GM18520 (cell line): Measurements from ENCODE around the gene SETD3.

Experiments used
- ATAC-seq: cut with Tn5 transposase; IDR thresholded peaks from one replicate; pipeline ENCODE4 v1.9.1; 2021; ENCODE audit not compliant: unreplicated experiment

SETD3 gene

DNA sequence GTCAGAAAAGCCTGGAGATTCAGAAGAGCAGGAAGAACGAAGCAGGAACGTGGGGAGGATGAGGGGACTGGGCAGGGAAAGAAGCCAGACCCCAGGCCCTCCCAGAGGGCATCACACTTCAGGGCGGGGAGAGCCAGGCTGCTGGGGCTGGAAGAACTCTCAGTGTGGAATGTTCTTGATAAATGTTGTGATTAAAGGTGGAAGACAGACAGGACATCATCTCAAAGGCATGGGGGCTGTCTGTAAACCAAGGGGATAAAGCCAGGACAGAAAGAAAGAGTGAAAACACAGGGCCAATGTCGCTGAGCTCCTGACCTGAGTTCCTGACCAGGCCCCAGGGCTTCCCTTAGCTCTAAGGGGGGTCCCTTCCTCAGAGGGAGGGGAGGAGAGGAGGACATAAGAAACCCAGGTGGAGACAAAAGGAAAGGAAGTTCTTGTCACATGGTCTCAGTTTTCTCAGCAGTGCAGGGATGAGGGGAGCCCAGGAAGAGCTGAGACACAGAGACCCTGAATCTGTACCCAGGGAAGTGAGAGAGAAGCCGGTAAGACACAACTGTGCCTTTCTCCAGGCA is 56.3 kb downstream of the SETD3 start:
- ATAC-seq = no peak

DNA sequence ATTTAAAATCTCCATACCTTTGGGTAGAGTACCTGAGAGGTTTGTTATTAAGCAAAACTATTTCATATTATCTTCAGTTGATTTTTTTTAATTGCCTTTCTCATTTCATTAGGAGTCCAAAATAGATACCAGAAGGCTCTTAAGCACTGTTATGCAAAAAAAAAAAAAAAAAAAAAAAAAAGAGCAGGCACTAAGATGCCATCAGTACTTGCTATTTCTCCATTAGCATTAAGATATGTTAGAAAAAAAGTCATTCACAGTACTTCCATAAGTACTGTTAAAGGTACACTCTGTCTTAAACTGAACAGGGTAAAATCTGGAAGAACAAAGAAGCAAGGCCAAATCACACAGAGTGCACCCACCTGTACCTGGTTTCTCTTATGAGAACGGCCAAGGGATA is 57.2 kb downstream of the SETD3 start:
- no peak for ATAC-seq

DNA sequence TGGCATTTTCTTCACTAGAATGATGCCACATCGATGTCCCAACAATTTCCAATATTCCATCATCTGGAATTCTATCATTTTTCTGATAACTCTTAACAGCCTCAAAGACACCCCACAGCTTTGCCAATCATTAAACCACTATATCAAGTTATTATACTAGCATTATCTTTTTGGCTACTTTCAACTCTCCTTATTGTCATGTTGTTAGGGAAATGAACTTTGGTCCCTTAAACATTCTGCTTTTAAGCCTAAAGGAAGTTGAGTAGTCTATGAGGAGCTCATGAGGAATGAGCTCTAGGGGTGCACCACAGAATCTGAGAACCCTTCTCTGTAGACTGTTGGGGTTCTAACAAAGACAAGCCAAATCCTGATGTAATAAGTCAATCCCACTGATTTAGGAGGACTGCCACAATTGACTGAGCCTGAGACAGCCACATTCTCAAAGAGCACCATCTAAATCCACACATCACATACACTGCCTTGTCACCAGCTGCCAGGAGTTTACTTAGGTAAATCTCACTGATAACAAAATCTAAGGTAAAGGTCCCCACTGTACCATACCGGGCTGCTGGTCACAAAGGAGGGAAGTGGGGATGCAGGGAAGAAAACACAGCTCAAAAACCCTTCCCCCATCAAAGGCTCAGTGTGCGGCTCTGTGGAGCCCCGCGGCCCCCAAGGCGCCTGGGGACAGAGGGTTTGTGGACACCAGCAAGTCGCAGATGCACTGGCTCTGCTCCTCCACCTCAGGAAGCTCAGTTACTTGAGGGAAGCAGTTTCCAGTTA is 58.2 kb downstream of the SETD3 start:
- ATAC-seq = no peak

DNA sequence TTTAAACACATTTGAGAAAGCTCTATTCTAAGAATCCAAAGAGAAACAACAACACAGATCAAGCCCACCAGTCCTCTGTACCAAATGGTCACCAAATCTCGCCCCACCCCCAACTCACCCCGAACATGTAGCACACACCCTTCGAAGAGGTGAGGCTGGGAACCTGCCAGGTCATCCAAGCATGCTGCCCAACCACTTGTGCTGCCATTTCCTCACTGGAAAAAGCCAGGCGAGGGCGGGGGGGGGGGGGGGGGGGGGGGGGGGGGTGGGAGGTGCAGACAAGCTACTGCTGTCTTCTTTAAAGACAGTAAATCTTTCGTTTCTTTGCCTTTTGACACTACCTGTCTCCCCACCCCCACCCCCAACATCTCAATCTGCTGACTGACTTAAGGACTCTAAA is 59.9 kb downstream of the SETD3 start:
- ATAC-seq = no peak

DNA sequence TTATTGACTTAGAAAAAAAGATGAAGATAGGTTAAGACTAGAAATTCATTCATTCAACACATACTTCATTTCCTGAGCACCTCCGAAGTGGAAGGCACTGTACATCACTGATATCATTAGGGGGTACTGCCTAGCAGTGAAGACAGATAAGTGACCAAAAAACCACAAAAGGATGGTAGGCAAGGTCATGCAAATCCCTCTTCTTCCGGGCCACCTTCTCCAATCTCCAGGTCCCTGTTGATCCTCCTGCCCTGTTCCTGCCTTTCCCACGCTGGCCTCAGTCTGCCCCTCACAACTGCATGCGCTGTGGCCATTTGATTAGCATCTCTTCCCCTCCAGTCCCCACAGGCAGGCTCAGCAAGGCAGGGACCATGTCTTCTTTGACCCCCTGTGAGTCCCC is 60.8 kb downstream of the SETD3 start:
- no peak for ATAC-seq

DNA sequence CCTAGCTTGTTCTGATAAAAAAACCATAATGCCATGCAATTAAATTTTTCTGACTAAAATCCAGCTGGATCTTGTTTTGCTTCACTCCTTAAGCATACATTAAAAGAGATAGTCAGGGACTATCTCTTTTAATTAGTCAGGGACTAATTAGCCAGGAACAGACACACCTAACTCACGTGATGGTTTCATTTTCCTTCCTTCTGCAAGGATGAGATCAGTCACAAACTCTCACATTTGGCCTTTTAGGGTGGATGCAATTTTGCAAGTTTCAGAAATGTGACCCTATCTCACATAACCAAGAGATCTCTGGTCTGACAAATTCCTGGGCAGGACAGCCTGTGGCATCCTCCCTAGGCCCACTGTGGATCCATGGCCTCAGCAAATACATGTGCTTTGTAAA is 62.4 kb downstream of the SETD3 start:
- ATAC-seq = no peak

DNA sequence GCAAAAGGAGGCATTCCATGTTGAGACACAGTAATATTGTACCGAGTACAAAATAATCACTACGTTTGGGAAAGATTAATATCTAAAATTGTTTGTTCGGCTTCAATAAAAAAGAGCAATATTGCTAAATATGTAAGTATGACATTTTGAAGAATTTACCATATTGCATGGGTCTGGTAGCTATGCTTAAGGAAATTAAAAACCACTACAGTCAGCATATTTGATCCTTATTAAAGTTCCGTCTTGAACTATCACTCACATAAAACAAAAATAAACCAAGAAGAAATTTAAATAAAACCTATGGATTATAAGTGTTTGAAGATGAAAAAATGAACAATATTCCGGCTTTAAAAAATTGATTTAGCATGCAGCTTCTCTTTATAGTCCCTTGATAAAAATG is 63.8 kb downstream of the SETD3 start:
- ATAC-seq = no peak

DNA sequence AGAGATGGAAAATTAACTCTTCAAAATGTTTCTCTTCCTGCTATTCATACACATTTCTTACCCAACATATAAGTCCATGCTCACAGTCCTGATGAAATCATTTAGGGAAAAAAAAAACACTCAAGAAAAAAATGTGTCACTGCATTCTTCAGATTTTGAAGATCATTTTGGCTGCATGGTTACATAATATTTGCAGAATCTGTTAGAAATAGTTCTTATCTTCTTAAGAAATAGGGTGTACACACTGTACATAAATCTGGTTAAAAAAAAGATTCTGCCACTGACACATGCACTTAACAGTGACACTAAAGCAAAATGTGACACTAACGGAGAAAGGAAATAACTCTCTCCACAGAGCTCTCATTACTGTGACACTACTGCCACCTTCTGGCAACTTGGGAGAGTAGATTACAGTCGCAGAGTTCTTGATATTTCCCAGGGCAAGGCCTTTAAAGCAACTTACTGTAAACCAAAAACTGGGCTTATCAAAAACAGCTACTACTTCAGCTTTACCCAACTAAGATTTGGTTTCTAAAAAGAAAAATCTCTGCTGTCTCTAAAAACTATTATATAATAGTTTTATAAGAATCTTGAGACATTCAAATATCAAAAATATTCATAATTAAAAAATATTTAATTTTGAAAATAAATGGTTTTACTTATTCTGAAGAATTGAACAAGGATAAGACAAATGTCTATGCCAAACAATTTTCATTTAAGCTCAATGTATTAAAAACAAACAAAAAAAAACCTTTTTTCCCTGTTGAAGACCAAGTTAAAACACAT is 65.0 kb downstream of the SETD3 start:
- peak; percentile 94 for ATAC-seq

DNA sequence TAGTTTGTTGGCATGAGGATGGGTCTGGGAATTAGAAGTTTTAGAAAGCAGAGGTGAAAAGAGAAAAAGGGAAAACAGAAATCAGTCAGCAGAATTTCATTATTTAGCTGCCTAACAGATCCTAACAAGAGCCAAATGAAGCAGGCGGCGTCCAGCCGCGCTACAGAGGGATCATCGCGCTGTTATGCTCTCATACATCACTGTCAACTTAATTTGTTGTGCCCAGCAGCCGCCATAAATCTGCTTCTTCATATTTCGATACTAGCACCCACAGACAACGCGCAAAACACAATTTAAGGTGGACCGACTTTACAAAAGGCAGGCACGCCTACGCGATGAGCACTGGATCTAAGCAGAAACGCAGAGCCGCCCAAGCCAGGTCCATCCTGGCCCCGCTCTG is 66.7 kb downstream of the SETD3 start:
- no peak for ATAC-seq

DNA sequence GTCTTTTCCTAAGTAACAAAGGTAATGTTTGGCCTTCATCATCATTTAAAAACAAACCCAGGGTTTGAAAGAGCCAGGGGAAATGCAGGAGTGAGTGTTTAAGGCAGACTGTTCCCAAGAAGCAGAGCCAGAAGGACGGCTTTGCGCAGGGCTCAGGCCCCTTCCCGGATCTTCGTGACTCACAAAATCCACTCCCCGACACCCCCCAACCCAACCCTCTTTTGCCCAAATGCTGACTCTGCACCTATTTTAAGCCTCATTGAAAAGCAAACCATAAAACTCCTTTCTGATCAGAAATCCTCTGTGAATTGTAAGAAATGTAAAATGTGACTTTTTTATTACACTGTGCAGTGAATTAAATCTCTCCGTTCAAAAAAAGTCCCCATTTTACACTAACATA is 67.5 kb downstream of the SETD3 start:
- no peak for ATAC-seq

DNA sequence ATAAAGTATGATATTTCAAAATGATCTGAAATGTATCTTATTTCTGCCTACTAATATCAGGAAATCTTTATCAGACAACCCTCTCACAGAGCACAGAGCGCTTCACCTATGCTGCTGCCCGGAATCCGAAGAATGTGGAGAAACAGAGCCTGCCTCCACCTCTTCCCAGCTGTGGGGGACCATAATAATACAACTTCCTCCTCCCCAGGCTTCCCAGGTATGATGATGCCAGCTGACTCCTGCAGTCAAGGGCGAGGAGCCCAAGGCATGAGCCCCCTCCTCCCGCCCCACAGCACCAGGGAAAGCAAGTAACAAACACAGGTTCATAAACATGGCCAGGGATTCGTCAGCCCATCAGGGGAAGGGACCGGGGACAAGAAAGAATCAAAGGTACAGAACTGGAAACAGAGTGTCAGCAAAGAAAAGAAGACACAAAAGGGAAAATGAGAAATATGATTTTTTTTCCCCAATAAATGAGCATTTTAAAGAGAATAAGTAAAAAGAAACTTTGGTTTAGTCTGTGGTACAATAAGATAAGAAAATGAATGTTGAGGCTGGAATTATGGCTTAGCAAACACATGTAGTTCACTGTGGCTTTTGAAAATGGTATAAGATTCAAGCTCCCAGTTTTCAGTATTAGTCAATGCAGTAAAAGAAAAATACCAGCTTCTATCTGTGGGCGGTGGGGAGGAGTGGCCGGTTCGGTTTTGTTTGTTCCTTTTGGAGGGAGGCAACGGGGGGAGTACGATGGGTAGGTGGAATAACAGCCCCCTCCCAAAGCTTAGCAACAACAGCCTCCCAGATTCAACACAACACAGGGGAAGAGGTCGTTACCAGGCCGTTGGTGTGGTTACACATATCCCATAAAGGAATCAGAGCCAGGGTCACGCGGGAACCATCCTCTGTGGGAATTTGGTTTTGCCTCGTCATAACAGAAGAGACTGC is 68.3 kb downstream of the SETD3 start:
- ATAC-seq = no peak

DNA sequence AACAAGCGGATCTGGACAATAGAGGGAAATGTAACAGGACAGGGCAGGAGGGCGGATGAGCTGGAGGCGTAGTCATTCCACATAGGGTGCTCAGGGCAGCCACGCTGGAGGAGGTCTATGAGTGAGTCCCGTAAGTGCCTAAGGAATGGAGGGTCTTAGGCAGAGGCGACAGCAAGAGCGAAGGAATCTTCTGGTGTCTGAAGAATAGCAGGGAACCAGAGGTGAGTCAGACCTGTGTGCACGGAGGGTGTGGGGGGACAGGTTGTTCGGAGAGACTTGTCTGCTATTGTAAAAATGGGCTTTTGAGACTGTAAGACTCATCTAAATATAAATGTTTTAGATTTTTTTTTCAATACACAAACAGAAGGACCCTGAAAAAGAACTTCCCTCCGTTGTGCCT is 70.6 kb downstream of the SETD3 start:
- no peak for ATAC-seq

DNA sequence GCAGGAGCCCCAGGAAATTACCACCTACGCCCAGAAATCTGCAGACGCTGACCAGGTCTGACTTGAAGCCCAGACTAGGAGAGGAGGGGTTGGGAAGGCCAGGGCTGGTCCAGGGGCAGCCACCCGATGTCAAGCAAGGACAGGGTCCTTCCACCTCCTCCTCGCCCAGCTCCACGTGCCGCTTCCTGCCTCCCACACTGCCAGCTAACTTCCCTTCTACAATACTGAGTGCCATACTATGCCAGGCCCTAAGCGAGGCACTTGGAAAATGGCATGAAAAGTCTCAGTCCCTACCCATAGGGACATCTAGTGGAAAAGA is 71.7 kb downstream of the SETD3 start:
- no peak for ATAC-seq

DNA sequence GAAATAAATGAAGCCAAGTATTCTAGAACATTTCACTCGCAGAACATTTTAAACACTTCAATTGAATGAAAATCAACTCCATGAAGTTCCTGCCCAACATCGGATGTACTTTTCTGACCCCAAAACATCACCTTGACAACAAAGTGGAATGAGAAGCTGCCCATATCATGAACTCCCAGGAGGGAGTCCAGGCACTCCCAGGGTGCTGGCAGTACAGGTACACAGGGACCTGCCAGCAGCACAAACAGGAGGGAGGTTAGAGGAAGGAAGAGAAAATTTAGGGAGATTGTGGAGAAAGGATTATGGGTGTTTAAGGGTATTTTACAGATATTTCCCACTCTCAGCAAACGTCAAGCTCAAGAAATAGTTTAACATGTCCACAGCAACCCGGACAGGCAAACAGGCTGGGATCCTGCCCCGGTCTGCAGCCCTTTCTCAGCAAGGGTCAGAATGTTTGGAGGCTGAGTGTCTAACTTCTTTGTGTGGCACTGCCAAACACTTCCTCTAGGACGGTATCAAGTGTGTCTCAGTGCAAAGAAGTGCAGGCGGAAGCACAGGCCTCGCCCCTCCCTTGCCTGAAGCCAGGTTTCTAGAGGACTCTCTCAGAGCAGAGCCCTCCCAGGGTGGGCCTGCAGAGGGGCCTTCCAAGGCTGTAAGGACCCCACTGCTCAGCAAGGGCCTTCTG is 72.2 kb downstream of the SETD3 start:
- no peak for ATAC-seq

DNA sequence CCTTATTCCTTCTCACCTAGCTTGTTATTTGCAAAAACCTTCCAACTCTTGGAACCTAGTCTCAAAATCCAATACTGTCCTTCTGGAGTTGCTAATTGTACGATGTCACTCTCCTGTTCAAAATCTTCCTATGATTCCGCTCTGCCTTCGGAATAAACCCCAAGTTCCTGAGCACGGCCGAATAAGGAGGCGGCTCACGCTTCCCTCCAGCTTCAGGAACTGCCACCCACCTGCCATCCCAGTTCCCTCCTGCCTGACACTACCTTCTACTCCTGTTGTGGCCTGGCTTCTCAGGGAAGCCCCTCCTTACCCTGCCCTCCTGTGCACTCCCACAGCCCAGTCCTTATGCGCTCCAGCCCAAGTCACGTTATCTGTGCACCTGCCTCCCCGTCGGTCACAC is 73.2 kb downstream of the SETD3 start:
- ATAC-seq = no peak

DNA sequence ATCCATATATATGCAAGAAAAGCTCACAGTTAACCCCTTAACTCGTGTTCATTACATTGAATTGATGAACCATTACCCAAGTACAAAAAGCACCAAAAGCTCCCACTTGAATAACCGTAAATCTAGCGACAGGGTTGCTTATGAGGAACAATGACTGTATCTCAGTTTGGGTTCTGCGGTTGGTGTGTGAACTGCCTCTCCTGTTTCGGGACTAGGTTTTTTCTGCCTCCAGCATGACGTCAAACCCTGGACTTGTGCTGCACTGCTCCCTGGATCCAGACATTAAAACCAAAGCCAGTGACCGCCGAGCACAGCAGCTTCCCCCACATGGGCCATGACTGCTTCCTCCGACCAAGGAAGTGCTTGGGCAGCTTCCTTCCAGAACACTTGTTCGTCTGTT is 77.7 kb downstream of the SETD3 start:
- ATAC-seq = no peak

DNA sequence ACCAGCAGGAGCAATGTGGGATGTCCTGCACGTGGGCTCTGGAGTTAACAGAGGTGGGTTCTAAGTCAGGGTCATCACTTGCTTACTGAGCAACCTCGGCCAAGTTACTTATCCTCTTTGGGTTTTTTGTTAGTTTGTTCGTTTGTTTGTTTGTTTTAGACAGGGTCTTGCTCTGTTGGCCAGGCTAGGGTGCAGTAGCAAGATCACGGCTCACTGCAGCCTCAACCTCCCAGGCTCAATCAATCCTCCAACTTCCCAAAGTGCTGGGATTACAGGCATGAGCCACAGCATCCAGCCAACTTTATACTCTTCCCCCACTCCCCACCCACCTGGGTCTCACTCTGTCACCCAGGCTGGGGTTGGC is 78.4 kb downstream of the SETD3 start:
- ATAC-seq = no peak

DNA sequence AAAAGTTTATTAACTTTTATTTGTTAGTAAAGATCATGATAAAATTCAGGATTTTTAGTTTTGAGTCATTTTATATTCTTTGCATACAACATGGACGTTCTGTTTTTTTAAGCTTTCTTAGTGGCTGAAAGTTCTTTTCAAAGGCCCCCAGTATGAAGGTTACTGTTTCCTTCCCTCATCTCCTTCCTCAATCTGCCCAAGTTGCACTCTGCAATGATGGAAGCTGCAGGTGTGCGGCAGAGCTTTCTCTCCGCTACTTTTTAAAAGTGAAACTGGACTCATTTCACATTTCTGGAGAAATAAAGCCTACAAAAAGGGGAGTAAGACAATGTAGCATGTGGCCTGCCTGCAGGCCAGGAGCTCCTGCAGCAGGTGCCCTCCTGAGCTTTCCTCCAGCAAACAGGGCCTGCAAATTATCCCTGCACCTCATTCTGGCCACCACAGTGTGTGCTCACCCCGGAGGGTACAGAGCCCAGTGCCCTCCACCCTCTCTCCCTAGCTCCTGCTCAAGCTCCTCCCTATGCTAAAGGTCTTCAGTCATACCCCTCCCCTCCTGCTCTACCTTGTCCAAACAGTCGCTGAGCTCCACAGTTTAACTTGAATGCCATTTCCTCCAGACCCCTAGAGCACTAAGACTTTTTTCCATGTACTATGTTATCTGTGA is 78.9 kb downstream of the SETD3 start:
- ATAC-seq = no peak

DNA sequence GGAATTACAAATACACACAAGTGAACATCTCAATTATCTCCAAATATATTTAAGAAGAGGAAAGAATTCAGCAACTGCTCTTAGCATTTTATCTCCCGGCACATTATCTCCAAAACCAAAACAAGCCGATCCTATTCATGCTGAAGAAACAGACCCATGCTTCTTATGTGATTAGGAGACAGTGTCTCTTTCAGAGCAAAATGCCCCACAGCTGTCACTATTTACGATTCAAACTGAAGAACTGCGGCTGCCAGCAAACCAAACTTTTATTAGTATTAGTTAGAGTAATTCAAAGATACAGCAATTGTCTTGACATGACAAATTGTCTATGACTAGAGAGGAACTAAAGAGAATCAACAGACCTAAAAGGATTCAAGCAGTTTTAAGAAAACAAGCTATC is 79.4 kb downstream of the SETD3 start:
- ATAC-seq = no peak

DNA sequence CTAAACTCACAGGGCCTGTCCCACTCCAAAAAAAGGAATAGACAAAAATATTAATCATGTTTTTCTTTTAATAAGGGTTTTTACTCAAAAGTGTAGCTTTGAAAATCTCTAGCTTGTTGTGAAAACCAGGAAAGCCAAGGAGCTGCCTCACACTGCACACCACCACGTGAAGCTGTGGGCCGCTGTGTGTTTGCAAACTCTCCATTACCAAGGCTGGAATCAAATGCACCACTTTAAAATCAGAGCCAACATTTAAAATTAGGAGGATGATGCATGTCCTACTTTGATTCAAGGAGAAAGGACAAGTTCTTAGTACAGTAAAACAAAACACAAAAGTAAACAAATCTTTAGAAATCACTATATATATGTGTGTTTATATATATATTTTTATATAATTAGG is 83.0 kb downstream of the SETD3 start:
- no peak for ATAC-seq
